ENCODE measurements around the gene SLC2A13. TPM values are rescaled to one million over a fixed set of nuclear protein-coding genes. Genes with fewer than 3 reads are reported as not detected.
A peak's percentile ranks its signal among the peaks of the same experiment; 100 is the strongest.

The SLC2A13 gene
- total and polyA plus RNA-seq, 2 experiments from 2014 or later, result 10.4 to 13.8 TPM

GRCh38 chr12:39723831-39724230 is 382.1 kb downstream of the SLC2A13 start:
- Histone ChIP-seq H3K4me1 (ENCODE audit: low read depth) (no peaks in the 10 kb centered on the region), H3K4me3 (no peak overlapping the region), H3K36me3 (no peaks in the 10 kb centered on the region), H3K27me3 (no peaks in the 10 kb centered on the region), H3K27ac (no peak overlapping the region), H3K9me3 (ENCODE audit: low read depth) (no peaks in the 10 kb centered on the region)
- no peak for TF ChIP-seq CTCF (IDR thresholded peaks at IDR 0.05; ENCODE audit: low read depth, low read length)
- peak in 1 of 2 donors; percentile 56 for DNase-seq (ENCODE audit: low read depth in 1 of 2, low spot score in 1 of 2)

GRCh38 chr12:39722504-39722903 is 383.4 kb downstream of the SLC2A13 start:
- no peak for TF ChIP-seq CTCF (IDR thresholded peaks at IDR 0.05; ENCODE audit: low read depth, low read length)
- no peak overlapping the region for H3K27ac ChIP-seq
- no peak for DNase-seq (ENCODE audit: low read depth in 1 of 2, low spot score in 1 of 2)

GRCh38 chr12:39713552-39713951 is 392.3 kb downstream of the SLC2A13 start:
- Histone ChIP-seq H3K36me3 (no peaks in the 10 kb centered on the region), H3K27me3 (no peaks in the 10 kb centered on the region), H3K4me1 (ENCODE audit: low read depth) (no peaks in the 10 kb centered on the region), H3K9me3 (ENCODE audit: low read depth) (no peaks in the 10 kb centered on the region), H3K27ac (no peak overlapping the region), H3K4me3 (no peak overlapping the region)
- DNase-seq (ENCODE audit: low read depth in 1 of 2, low spot score in 1 of 2), result no peak
- no peak for TF ChIP-seq CTCF (IDR thresholded peaks at IDR 0.05; ENCODE audit: low read depth, low read length)

More at GRCh38 chr12:39722504-39722903, 383.4 kb downstream of the SLC2A13 start:
- Histone ChIP-seq H3K4me1 (ENCODE audit: low read depth) (no peaks in the 10 kb centered on the region), H3K9me3 (ENCODE audit: low read depth) (no peaks in the 10 kb centered on the region), H3K4me3 (no peak overlapping the region), H3K27me3 (no peaks in the 10 kb centered on the region), H3K36me3 (no peaks in the 10 kb centered on the region)

GRCh38 chr12:39712334-39712733 is 393.5 kb downstream of the SLC2A13 start:
- no peak for TF ChIP-seq CTCF (IDR thresholded peaks at IDR 0.05; ENCODE audit: low read depth, low read length)
- Histone ChIP-seq H3K9me3 (ENCODE audit: low read depth) (no peaks in the 10 kb centered on the region), H3K4me3 (no peak overlapping the region), H3K27me3 (no peaks in the 10 kb centered on the region), H3K4me1 (ENCODE audit: low read depth) (no peaks in the 10 kb centered on the region), H3K36me3 (no peaks in the 10 kb centered on the region), H3K27ac (no peak overlapping the region)
- DNase-seq (ENCODE audit: low read depth in 1 of 2, low spot score in 1 of 2), result no peak

Other genes starting within 250 kb of the SLC2A13 start
- 7.9 and 9.3 TPM in 2 replicates for gene LRRK2, start 118.9 kb upstream of the SLC2A13 start, total RNA-seq
- gene LRRK2, start 118.9 kb upstream of the SLC2A13 start, polyA plus RNA-seq, result 5.7 and 6.4 TPM in 2 replicates